ENCODE results near the gene PADI1.
"Not testable (repeated sequence)": the region's sequence is repeated elsewhere in the genome, so short reads cannot be mapped to it uniquely, and the experiment has no call there.

The PADI1 gene

GRCh38 chr1:17232759-17233661, 28.1 kb downstream of the PADI1 start:
- no peaks in the 10 kb centered on the region for H3K36me3 Mint-ChIP-seq
- H3K4me3 Mint-ChIP-seq, result no peak overlapping the region
- H3K27me3 Mint-ChIP-seq, result peaks cover 2% of the 10 kb centered on the region
- no peaks in the 10 kb centered on the region for H3K9me3 Mint-ChIP-seq (ENCODE audit: low read depth)
- no peak overlapping the region for H3K27ac Mint-ChIP-seq
- H3K4me1 Mint-ChIP-seq (ENCODE audit: low read depth), result no peaks in the 10 kb centered on the region

GRCh38 chr1:17233675-17234320, 28.9 kb downstream of the PADI1 start:
- Mint-ChIP-seq H3K9me3 (ENCODE audit: low read depth) (no peaks in the 10 kb centered on the region), H3K4me3 (no peak overlapping the region), H3K27ac (no peak overlapping the region), H3K27me3 (peaks cover 2% of the 10 kb centered on the region), H3K4me1 (ENCODE audit: low read depth) (no peaks in the 10 kb centered on the region), H3K36me3 (no peaks in the 10 kb centered on the region)

- H3K36me3 Mint-ChIP-seq, result no peaks in the 10 kb centered on the region
- H3K27ac Mint-ChIP-seq, result no peak overlapping the region
- H3K27me3 Mint-ChIP-seq, result peaks cover 2% of the 10 kb centered on the region
- H3K4me3 Mint-ChIP-seq, result no peak overlapping the region
- no peaks in the 10 kb centered on the region for H3K9me3 Mint-ChIP-seq (ENCODE audit: low read depth)
- H3K4me1 Mint-ChIP-seq (ENCODE audit: low read depth), result no peaks in the 10 kb centered on the region
Observed at GRCh38 chr1:17234405-17234804, 29.5 kb downstream of the PADI1 start.

- no peaks in the 10 kb centered on the region for H3K4me1 Mint-ChIP-seq (ENCODE audit: low read depth)
- peaks cover 2% of the 10 kb centered on the region for H3K27me3 Mint-ChIP-seq
- no peaks in the 10 kb centered on the region for H3K9me3 Mint-ChIP-seq (ENCODE audit: low read depth)
- no peak overlapping the region for H3K4me3 Mint-ChIP-seq
- no peaks in the 10 kb centered on the region for H3K36me3 Mint-ChIP-seq
- H3K27ac Mint-ChIP-seq, result no peak overlapping the region
Observed at GRCh38 chr1:17235135-17235885, 30.4 kb downstream of the PADI1 start.

GRCh38 chr1:17236779-17237560, 32.0 kb downstream of the PADI1 start:
- no peaks in the 10 kb centered on the region for H3K9me3 Mint-ChIP-seq (ENCODE audit: low read depth)
- no peaks in the 10 kb centered on the region for H3K36me3 Mint-ChIP-seq
- no peaks in the 10 kb centered on the region for H3K4me1 Mint-ChIP-seq (ENCODE audit: low read depth)
- H3K27ac Mint-ChIP-seq, result no peak overlapping the region
- no peak overlapping the region for H3K4me3 Mint-ChIP-seq
- H3K27me3 Mint-ChIP-seq, result peaks cover 2% of the 10 kb centered on the region

- Mint-ChIP-seq H3K36me3 (no peaks in the 10 kb centered on the region), H3K27me3 (peaks cover 2% of the 10 kb centered on the region), H3K9me3 (ENCODE audit: low read depth) (no peaks in the 10 kb centered on the region), H3K4me3 (no peak overlapping the region), H3K4me1 (ENCODE audit: low read depth) (no peaks in the 10 kb centered on the region), H3K27ac (no peak overlapping the region)
Observed at GRCh38 chr1:17237561-17237903, 32.6 kb downstream of the PADI1 start.

- Mint-ChIP-seq H3K27ac (no peak overlapping the region), H3K4me1 (ENCODE audit: low read depth) (no peaks in the 10 kb centered on the region), H3K36me3 (no peaks in the 10 kb centered on the region), H3K4me3 (no peak overlapping the region), H3K9me3 (ENCODE audit: low read depth) (no peaks in the 10 kb centered on the region), H3K27me3 (no peaks in the 10 kb centered on the region)
Observed at GRCh38 chr1:17239420-17239819, 34.5 kb downstream of the PADI1 start.

- not testable (repeated sequence) for H3K27ac Mint-ChIP-seq; H3K27me3 Mint-ChIP-seq; H3K4me1 Mint-ChIP-seq (ENCODE audit: low read depth); H3K4me3 Mint-ChIP-seq; H3K9me3 Mint-ChIP-seq (ENCODE audit: low read depth); H3K36me3 Mint-ChIP-seq
Observed at GRCh38 chr1:17241011-17241779, 36.3 kb downstream of the PADI1 start.

GRCh38 chr1:17241780-17242074, 36.8 kb downstream of the PADI1 start:
- H3K27ac Mint-ChIP-seq; H3K36me3 Mint-ChIP-seq; H3K4me3 Mint-ChIP-seq; H3K27me3 Mint-ChIP-seq; H3K4me1 Mint-ChIP-seq (ENCODE audit: low read depth); H3K9me3 Mint-ChIP-seq (ENCODE audit: low read depth): not testable (repeated sequence)

GRCh38 chr1:17243274-17243673, 38.3 kb downstream of the PADI1 start:
- no peak overlapping the region for H3K27ac Mint-ChIP-seq
- H3K4me3 Mint-ChIP-seq, result no peak overlapping the region
- no peaks in the 10 kb centered on the region for H3K27me3 Mint-ChIP-seq
- no peaks in the 10 kb centered on the region for H3K36me3 Mint-ChIP-seq
- no peaks in the 10 kb centered on the region for H3K4me1 Mint-ChIP-seq (ENCODE audit: low read depth)
- H3K9me3 Mint-ChIP-seq (ENCODE audit: low read depth), result no peaks in the 10 kb centered on the region

- H3K36me3 Mint-ChIP-seq, result no peaks in the 10 kb centered on the region
- no peak overlapping the region for H3K4me3 Mint-ChIP-seq
- no peaks in the 10 kb centered on the region for H3K4me1 Mint-ChIP-seq (ENCODE audit: low read depth)
- no peaks in the 10 kb centered on the region for H3K9me3 Mint-ChIP-seq (ENCODE audit: low read depth)
- no peaks in the 10 kb centered on the region for H3K27me3 Mint-ChIP-seq
- no peak overlapping the region for H3K27ac Mint-ChIP-seq
Observed at GRCh38 chr1:17244821-17245740, 40.2 kb downstream of the PADI1 start.

GRCh38 chr1:17245816-17246325, 40.9 kb downstream of the PADI1 start:
- Mint-ChIP-seq H3K27ac (no peak overlapping the region), H3K9me3 (ENCODE audit: low read depth) (no peaks in the 10 kb centered on the region), H3K36me3 (no peaks in the 10 kb centered on the region), H3K4me3 (no peak overlapping the region), H3K4me1 (ENCODE audit: low read depth) (no peaks in the 10 kb centered on the region), H3K27me3 (no peaks in the 10 kb centered on the region)

- H3K4me3 Mint-ChIP-seq, result no peak overlapping the region
- H3K9me3 Mint-ChIP-seq (ENCODE audit: low read depth), result no peaks in the 10 kb centered on the region
- no peaks in the 10 kb centered on the region for H3K36me3 Mint-ChIP-seq
- no peaks in the 10 kb centered on the region for H3K27me3 Mint-ChIP-seq
- no peak overlapping the region for H3K27ac Mint-ChIP-seq
- no peaks in the 10 kb centered on the region for H3K4me1 Mint-ChIP-seq (ENCODE audit: low read depth)
Observed at GRCh38 chr1:17246971-17247370, 42.0 kb downstream of the PADI1 start.
